ENCODE results near the gene ADAM12. TPM values are rescaled to one million over a fixed set of nuclear protein-coding genes. Genes with fewer than 3 reads are reported as not detected.

ADAM12 gene
- total RNA-seq, 2 donors from 2014 or later: 0.46 TPM; not detected in 1

- Mint-ChIP-seq H3K36me3 (ENCODE audit: low read depth) (no peaks in the 10 kb centered on the region), H3K27ac (no peak overlapping the region), H3K4me1 (no peaks in the 10 kb centered on the region), H3K27me3 (ENCODE audit: insufficient read depth) (peaks cover 6% of the 10 kb centered on the region), H3K4me3 (no peak overlapping the region), H3K9me3 (peaks cover 2% of the 10 kb centered on the region)
- no peak for TF ChIP-seq CTCF (conservative IDR thresholded peaks at IDR 0.05)
- Histone ChIP-seq H3K9me3 (ENCODE audit: control insufficient read depth, low read length) (no peaks in the 10 kb centered on the region), H3K4me1 (ENCODE audit: control insufficient read depth, insufficient read depth, low read length) (peaks cover 3% of the 10 kb centered on the region), H3K27me3 (ENCODE audit: control insufficient read depth, insufficient read depth, low read length, poor library complexity, severe bottlenecking) (no peaks in the 10 kb centered on the region), H3K36me3 (ENCODE audit: control insufficient read depth, insufficient read depth, low read length) (no peaks in the 10 kb centered on the region), H3K27ac (ENCODE audit: low read depth, low read length) (peak overlapping the region; percentile 62), H3K9ac (ENCODE audit: extremely low read depth, low read length, poor library complexity, severe bottlenecking) (no peak overlapping the region), H3K4me3 (ENCODE audit: low read length) (no peak overlapping the region)
- 54 to 79% methylated on average over 7 to 9 of the region's 9 CpGs for WGBS, 2 experiments (ENCODE audit: insufficient coverage in 1 of 2, insufficient read length in 1 of 2)
- no peak for DNase-seq
These were observed 329.8 kb downstream of the ADAM12 start for GRCh38 chr10:126058507-126058906.

GRCh38 chr10:126058104-126058503 is 330.2 kb downstream of the ADAM12 start:
- no peak overlapping the region for H3K4me3 ChIP-seq (ENCODE audit: low read length)
- TF ChIP-seq CTCF (conservative IDR thresholded peaks at IDR 0.05): no peak
- Mint-ChIP-seq H3K27me3 (ENCODE audit: insufficient read depth) (peaks cover 6% of the 10 kb centered on the region), H3K36me3 (ENCODE audit: low read depth) (no peaks in the 10 kb centered on the region), H3K27ac (no peak overlapping the region), H3K9me3 (peaks cover 2% of the 10 kb centered on the region), H3K4me1 (no peaks in the 10 kb centered on the region), H3K4me3 (no peak overlapping the region)
- WGBS, 2 experiments (ENCODE audit: insufficient coverage in 1 of 2, insufficient read length in 1 of 2): 78 to 81% methylated on average over 5 to 6 of the region's 6 CpGs
- H3K4me1 ChIP-seq (ENCODE audit: control insufficient read depth, insufficient read depth, low read length): no peaks in the 10 kb centered on the region
- peak overlapping the region; percentile 62 for H3K27ac ChIP-seq (ENCODE audit: low read depth, low read length)
- DNase-seq: no peak
- no peaks in the 10 kb centered on the region for H3K9me3 ChIP-seq (ENCODE audit: control insufficient read depth, low read length)
- no peaks in the 10 kb centered on the region for H3K27me3 ChIP-seq (ENCODE audit: control insufficient read depth, insufficient read depth, low read length, poor library complexity, severe bottlenecking)
- H3K36me3 ChIP-seq (ENCODE audit: control insufficient read depth, insufficient read depth, low read length): no peaks in the 10 kb centered on the region
- H3K9ac ChIP-seq (ENCODE audit: extremely low read depth, low read length, poor library complexity, severe bottlenecking): no peak overlapping the region

GRCh38 chr10:126057494-126057893 is 330.8 kb downstream of the ADAM12 start:
- Mint-ChIP-seq H3K4me1 (no peaks in the 10 kb centered on the region), H3K27ac (no peak overlapping the region), H3K36me3 (ENCODE audit: low read depth) (no peaks in the 10 kb centered on the region), H3K27me3 (ENCODE audit: insufficient read depth) (peaks cover 6% of the 10 kb centered on the region), H3K4me3 (no peak overlapping the region), H3K9me3 (peaks cover 2% of the 10 kb centered on the region)
- Histone ChIP-seq H3K36me3 (ENCODE audit: control insufficient read depth, insufficient read depth, low read length) (no peaks in the 10 kb centered on the region), H3K4me3 (ENCODE audit: low read length) (no peak overlapping the region), H3K27me3 (ENCODE audit: control insufficient read depth, insufficient read depth, low read length, poor library complexity, severe bottlenecking) (no peaks in the 10 kb centered on the region), H3K4me1 (ENCODE audit: control insufficient read depth, insufficient read depth, low read length) (no peaks in the 10 kb centered on the region), H3K9ac (ENCODE audit: extremely low read depth, low read length, poor library complexity, severe bottlenecking) (no peak overlapping the region), H3K9me3 (ENCODE audit: control insufficient read depth, low read length) (no peaks in the 10 kb centered on the region), H3K27ac (ENCODE audit: low read depth, low read length) (no peak overlapping the region)
- no peak for TF ChIP-seq CTCF (conservative IDR thresholded peaks at IDR 0.05)
- DNase-seq: no peak
- 88 to 100% methylated on average over 4 to 7 of the region's 8 CpGs for WGBS, 2 experiments (ENCODE audit: insufficient coverage in 1 of 2, insufficient read length in 1 of 2)

All from endodermal cell (in vitro differentiated cells).